Adipose tissue (tissue), 3 donors: ENCODE results near the gene SHISAL1. TPM values are rescaled to one million over a fixed set of nuclear protein-coding genes. Genes with fewer than 3 reads are reported as not detected.

Source experiments
- H3K27ac ChIP-seq: one replicate; pipeline ENCODE4 v1.5.1; 2013; ENCODE audit warnings: low read depth, low read length
- WGBS, 3 donors: extraction: QIAGEN DNeasy Blood & Tissue Kit; methylation state at CpG; one replicate each; pipeline ENCODE4 v1.1.7; 2013; 5-methylcytosine and 5-hydroxymethylcytosine counted together
- polyA plus RNA-seq, 3 donors: library from polyadenylated mRNA; stranded (reverse); fragments of 200-250 nt; gene quantifications; one replicate each; pipeline ENCODE4 v1.2.3, GENCODE V29; 2013
- donor health status: healthy with polysubstance abuse.
- donor health status: Bipolar disorder and iron deficiency.
- donor health status: healthy.

Gene SHISAL1
- 1 to 10 TPM in 1 of 3 donors, under 1 TPM in 2; 0.13 to 1.2 (median 0.30) TPM for polyA plus RNA-seq

GRCh38 chr22:44312766-44313165 is at the start of gene SHISAL1:
SHISAL1 (minus strand) TSS chr22:44312951; CDS start chr22:44300945, 12,006 bp downstream.
- WGBS, 3 donors: 81 to 92% (median 90%) methylated on average over 12 of the region's 12 CpGs
- H3K27ac ChIP-seq: no peak within 1 kb of the TSS

GRCh38 chr22:44361391-44362126 is 48.8 kb upstream of the SHISAL1 start:
- no peak overlapping the region for H3K27ac ChIP-seq
- 78 to 87% (median 86%) methylated on average over 12 of the region's 12 CpGs for WGBS, 3 donors

GRCh38 chr22:44360668-44361381 is 48.1 kb upstream of the SHISAL1 start:
- WGBS, 3 donors: 78 to 79% (median 79%) methylated on average over 25 of the region's 25 CpGs

GRCh38 chr22:44360306-44360667 is 47.5 kb upstream of the SHISAL1 start:
- H3K27ac ChIP-seq: no peak overlapping the region
- WGBS, 3 donors: 75 to 78% (median 76%) methylated on average over 12 of the region's 12 CpGs

More at GRCh38 chr22:44360668-44361381, 48.1 kb upstream of the SHISAL1 start:
- H3K27ac ChIP-seq: no peak overlapping the region

GRCh38 chr22:44359496-44360110 is 46.9 kb upstream of the SHISAL1 start:
- H3K27ac ChIP-seq: no peak overlapping the region
- 80 to 89% (median 85%) methylated on average over 13 of the region's 13 CpGs for WGBS, 3 donors

- 65 to 77% (median 73%) methylated on average over 17 of the region's 17 CpGs for WGBS, 3 donors
- no peak overlapping the region for H3K27ac ChIP-seq
Observed at GRCh38 chr22:44358709-44359440, 46.1 kb upstream of the SHISAL1 start.

GRCh38 chr22:44357966-44358465 is 45.3 kb upstream of the SHISAL1 start:
- WGBS, 3 donors: 21 to 41% (median 35%) methylated on average over 19 of the region's 19 CpGs
- no peak overlapping the region for H3K27ac ChIP-seq

- H3K27ac ChIP-seq: no peak overlapping the region
Observed at GRCh38 chr22:44357296-44357965, 44.7 kb upstream of the SHISAL1 start.

GRCh38 chr22:44355716-44356070 is 42.9 kb upstream of the SHISAL1 start:
- 55 to 79% (median 78%) methylated on average over 4 of the region's 4 CpGs for WGBS, 3 donors
- no peak overlapping the region for H3K27ac ChIP-seq

More at GRCh38 chr22:44357296-44357965, 44.7 kb upstream of the SHISAL1 start:
- WGBS, 3 donors: 51 to 66% (median 58%) methylated on average over 10 of the region's 10 CpGs

- WGBS, 3 donors: 69 to 80% (median 79%) methylated on average over 7 of the region's 7 CpGs
- H3K27ac ChIP-seq: no peak overlapping the region
Observed at GRCh38 chr22:44354288-44354687, 41.5 kb upstream of the SHISAL1 start.

- H3K27ac ChIP-seq: no peak overlapping the region
- 75 to 90% (median 85%) methylated on average over 13 of the region's 13 CpGs for WGBS, 3 donors
Observed at GRCh38 chr22:44353041-44353440, 40.3 kb upstream of the SHISAL1 start.

GRCh38 chr22:44352378-44353035 is 39.8 kb upstream of the SHISAL1 start:
- WGBS, 3 donors: 44 to 63% (median 48%) methylated on average over 8 to 10 of the region's 10 CpGs
- no peak overlapping the region for H3K27ac ChIP-seq

- H3K27ac ChIP-seq: no peak overlapping the region
- WGBS, 3 donors: 17 to 24% (median 17%) methylated on average over 11 of the region's 11 CpGs
Observed at GRCh38 chr22:44351685-44352377, 39.1 kb upstream of the SHISAL1 start.

- no peak overlapping the region for H3K27ac ChIP-seq
- 54 to 71% (median 54%) methylated on average over 6 of the region's 6 CpGs for WGBS, 3 donors
Observed at GRCh38 chr22:44351037-44351436, 38.3 kb upstream of the SHISAL1 start.

GRCh38 chr22:44349594-44349993 is 36.8 kb upstream of the SHISAL1 start:
- WGBS, 3 donors: 51 to 72% (median 65%) methylated on average over 5 of the region's 5 CpGs
- H3K27ac ChIP-seq: no peak overlapping the region

- WGBS, 3 donors: 41 to 74% (median 68%) methylated on average over 19 of the region's 19 CpGs
- no peak overlapping the region for H3K27ac ChIP-seq
Observed at GRCh38 chr22:44348971-44349560, 36.3 kb upstream of the SHISAL1 start.

- WGBS, 3 donors: 74 to 91% (median 89%) methylated on average over 6 of the region's 6 CpGs
- no peak overlapping the region for H3K27ac ChIP-seq
Observed at GRCh38 chr22:44347549-44347948, 34.8 kb upstream of the SHISAL1 start.
